Measurements from ENCODE around the gene SERPINA12. TPM values are rescaled to one million over a fixed set of nuclear protein-coding genes. Genes with fewer than 3 reads are reported as not detected.

The SERPINA12 gene
- total and polyA plus RNA-seq, 8 donors, result 0.08 TPM; not detected in 7

DNA sequence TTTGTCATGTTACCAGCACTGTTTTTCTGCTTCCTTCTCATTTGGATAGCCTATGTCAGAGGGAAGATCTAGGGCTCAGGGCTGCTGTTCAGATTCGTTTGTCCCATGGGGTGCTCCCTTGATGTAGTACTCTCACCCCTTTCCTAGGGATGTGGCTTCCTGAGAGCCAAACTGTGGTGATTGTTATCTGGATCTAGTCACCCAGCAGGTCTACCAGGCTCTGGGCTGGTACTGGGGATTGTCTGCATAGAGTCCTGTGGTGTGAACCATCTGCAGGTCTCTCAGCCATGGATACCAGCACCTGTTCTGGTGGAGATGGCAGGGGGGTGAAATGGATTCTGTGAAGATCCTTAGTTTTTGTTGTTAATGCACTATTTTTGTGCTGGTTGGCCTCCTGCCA, 51.2 kb downstream of the SERPINA12 start:
- H3K36me3 ChIP-seq, result no peaks in the 10 kb centered on the region
- peaks cover 0 to 20% (median 5%) of the 10 kb centered on the region in 4 donors for H3K9me3 ChIP-seq
- no peak for DNase-seq
- H3K27me3 ChIP-seq, result peaks cover 0 to 6% (median 0%) of the 10 kb centered on the region in 3 donors
- 58 to 75% (median 64%) methylated on average over 1 of the region's 1 CpG for WGBS, 5 donors
- H3K4me3 ChIP-seq, result no peak overlapping the region
- TF ChIP-seq EP300 (IDR thresholded peaks at IDR 0.05) (no peak), POLR2A (IDR thresholded peaks at IDR 0.05) (no peak), POLR2AphosphoS5 (IDR thresholded peaks at IDR 0.05) (no peak), CTCF (IDR thresholded peaks at IDR 0.05) (no peak)
- no peaks in the 10 kb centered on the region for H3K4me1 ChIP-seq
- H3K27ac ChIP-seq, result no peak overlapping the region
- intact Hi-C loops (cut with DNase I; ENCODE audit: low total_unique reads), result no loop called here

GRCh38 chr14:94455928-94456327, 53.3 kb downstream of the SERPINA12 start:
- Histone ChIP-seq H3K36me3 (no peaks in the 10 kb centered on the region), H3K27me3 (peaks cover 0 to 22% (median 0%) of the 10 kb centered on the region in 3 donors), H3K4me3 (no peak overlapping the region), H3K27ac (no peak overlapping the region), H3K4me1 (no peaks in the 10 kb centered on the region), H3K9me3 (peaks cover 0 to 20% (median 5%) of the 10 kb centered on the region in 4 donors)
- no peak for DNase-seq
- WGBS, 5 donors, result 0 to 23% (median 8%) methylated on average over 1 of the region's 1 CpG
- TF ChIP-seq CTCF (IDR thresholded peaks at IDR 0.05) (no peak), EP300 (IDR thresholded peaks at IDR 0.05) (no peak), POLR2AphosphoS5 (IDR thresholded peaks at IDR 0.05) (no peak), POLR2A (IDR thresholded peaks at IDR 0.05) (no peak)
- intact Hi-C loops (cut with DNase I; ENCODE audit: low total_unique reads), result no loop called here

DNA sequence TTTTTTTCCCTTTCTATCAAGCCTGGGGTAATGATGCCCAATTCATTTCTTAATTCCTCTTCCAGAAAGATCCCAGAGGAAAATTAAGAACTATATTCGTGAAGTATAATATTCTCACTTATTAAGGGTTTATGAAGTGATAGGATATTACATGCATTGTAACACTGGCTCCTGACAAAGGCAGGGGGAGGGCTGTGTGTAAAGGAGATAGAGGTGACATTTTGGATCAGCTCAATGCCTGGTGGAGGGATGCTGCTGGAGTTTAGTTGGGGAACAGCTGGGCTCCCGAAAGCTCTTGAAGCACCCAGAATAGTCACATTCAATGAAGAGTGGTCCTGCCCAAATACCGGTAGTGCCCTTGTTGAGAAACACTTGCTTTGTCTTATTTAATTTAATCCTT, 57.4 kb downstream of the SERPINA12 start:
- Histone ChIP-seq H3K27me3 (peaks cover 0 to 51% (median 0%) of the 10 kb centered on the region in 3 donors), H3K4me1 (no peaks in the 10 kb centered on the region), H3K4me3 (no peak overlapping the region), H3K36me3 (no peaks in the 10 kb centered on the region), H3K9me3 (peaks cover 0 to 7% (median 0%) of the 10 kb centered on the region in 4 donors), H3K27ac (no peak overlapping the region)
- no peak for DNase-seq
- intact Hi-C loops (cut with DNase I; ENCODE audit: low total_unique reads), result no loop called here
- 44 to 66% (median 51%) methylated on average over 3 of the region's 3 CpGs for WGBS, 5 donors
- TF ChIP-seq EP300 (IDR thresholded peaks at IDR 0.05) (no peak), POLR2AphosphoS5 (IDR thresholded peaks at IDR 0.05) (no peak), POLR2A (IDR thresholded peaks at IDR 0.05) (no peak), CTCF (IDR thresholded peaks at IDR 0.05) (no peak)

GRCh38 chr14:94451091-94451771, 58.0 kb downstream of the SERPINA12 start:
- H3K36me3 ChIP-seq, result no peaks in the 10 kb centered on the region
- no peak overlapping the region for H3K27ac ChIP-seq
- no peaks in the 10 kb centered on the region for H3K4me1 ChIP-seq
- H3K9me3 ChIP-seq, result peaks cover 0 to 7% (median 0%) of the 10 kb centered on the region in 4 donors
- intact Hi-C loops (cut with DNase I; ENCODE audit: low total_unique reads), result no loop called here
- 10 to 21% (median 16%) methylated on average over 8 of the region's 8 CpGs for WGBS, 5 donors
- no peak overlapping the region for H3K4me3 ChIP-seq
- no peak for TF ChIP-seq CTCF (IDR thresholded peaks at IDR 0.05)
- TF ChIP-seq EP300 (IDR thresholded peaks at IDR 0.05), result no peak
- TF ChIP-seq POLR2A (IDR thresholded peaks at IDR 0.05), result no peak
- TF ChIP-seq POLR2AphosphoS5 (IDR thresholded peaks at IDR 0.05), result no peak
- peaks cover 0 to 55% (median 0%) of the 10 kb centered on the region in 3 donors for H3K27me3 ChIP-seq
- no peak for DNase-seq

Data from stomach (tissue), 9 donors.